ENCODE measurements around the gene CERCAM.

Gene CERCAM

GRCh38 chr9:128383791-128384190 is 36.9 kb upstream of the CERCAM start:
- Histone ChIP-seq H3K9me3 (ENCODE audit: control insufficient read depth, insufficient read depth, low read depth, low read length) (no peaks in the 10 kb centered on the region), H3K27ac (ENCODE audit: extremely low read depth, low read depth, low read length) (no peak overlapping the region), H3K36me3 (ENCODE audit: control insufficient read depth in 2 of 2, insufficient read depth in 1 of 2, low read length in 2 of 2) (peaks cover 0 to 66% of the 10 kb centered on the region in 2 experiments; a peak in 2 of 3 replicates), H3K4me3 (ENCODE audit: low read depth, low read length) (no peak overlapping the region), H3K4me1 (ENCODE audit: control insufficient read depth, insufficient read depth, low read length) (no peaks in the 10 kb centered on the region)
- TF ChIP-seq ZNF140 (tag by site-specific recombination; IDR thresholded peaks at IDR 0.05) (no peak), ZNF768 (tag by site-specific recombination; IDR thresholded peaks at IDR 0.05) (no peak), ZNF776 (tag by site-specific recombination; IDR thresholded peaks at IDR 0.05; ENCODE audit: borderline replicate concordance) (no peak), ZNF510 (tag by site-specific recombination; IDR thresholded peaks at IDR 0.05; ENCODE audit: insufficient replicate concordance) (no peak), TRIM28 (IDR thresholded peaks at IDR 0.05; ENCODE audit: borderline replicate concordance, low read length) (no peak), ZFP37 (tag by site-specific recombination; IDR thresholded peaks at IDR 0.05) (no peak), ZIC2 (tag by site-specific recombination; IDR thresholded peaks at IDR 0.05) (no peak)
- ChIA-PET CTCF (interaction anchor here (1.1 to 2.2 kb wide), 3 partner anchors 23 to 36 kb away, joined by 3 to 10 read pairs (median 9); no protein-coding TSS in a partner anchor), POLR2A (interaction anchor here (0.6 to 0.8 kb wide), 2 partner anchors 11 to 12 kb away, joined by 5 read pairs; partner anchors contain the start of gene URM1)

GRCh38 chr9:128384801-128385495 is 35.7 kb upstream of the CERCAM start:
- TF ChIP-seq PRDM10 (tag by site-specific recombination; IDR thresholded peaks at IDR 0.05) (no peak), ZNF664 (tag by site-specific recombination; IDR thresholded peaks at IDR 0.05) (peak; percentile 70), ZBTB11 (tag by site-specific recombination; conservative IDR thresholded peaks at IDR 0.05; ENCODE audit: low read depth) (no peak), ZNF2 (tag by site-specific recombination; IDR thresholded peaks at IDR 0.05) (no peak), ZNF362 (tag by site-specific recombination; IDR thresholded peaks at IDR 0.05) (no peak)
- Histone ChIP-seq H3K27ac (ENCODE audit: extremely low read depth, low read depth, low read length) (no peak overlapping the region), H3K4me1 (ENCODE audit: control insufficient read depth, insufficient read depth, low read length) (no peaks in the 10 kb centered on the region), H3K36me3 (ENCODE audit: control insufficient read depth in 2 of 2, insufficient read depth in 1 of 2, low read length in 2 of 2) (peaks cover 0 to 73% of the 10 kb centered on the region in 2 experiments; a peak in 1 of 3 replicates), H3K4me3 (ENCODE audit: low read depth, low read length) (no peak overlapping the region), H3K9me3 (ENCODE audit: control insufficient read depth, insufficient read depth, low read depth, low read length) (no peaks in the 10 kb centered on the region)
- ChIA-PET CTCF (interaction anchor here (0.6 to 2.2 kb wide), 4 partner anchors 23 to 1092 kb away, joined by 3 to 10 read pairs (median 6); no protein-coding TSS in a partner anchor), POLR2A (interaction anchor here (2.8 kb wide), 1 partner anchor 14 kb away, joined by 7 read pairs; the partner anchor contains the start of gene URM1)

Measured in HEK293 (cell line).